IPS-18c (cell line): ENCODE results near the gene NIPA2.
A peak's percentile ranks its signal among the peaks of the same experiment; 100 is the strongest.

ENCODE experiments used
- H3K4me3 ChIP-seq: 2 replicates; pipeline ENCODE4 v1.7.0; 2013; ENCODE audit warnings: low read depth, mild to moderate bottlenecking, low read length, moderate library complexity; ENCODE audit not compliant: insufficient read depth
- H3K9me3 ChIP-seq: one replicate; pipeline ENCODE4 v1.6.1; 2013; ENCODE audit warnings: mild to moderate bottlenecking, low read length, moderate library complexity; ENCODE audit not compliant: control insufficient read depth, insufficient read depth

The NIPA2 gene

GRCh38 chr15:22819651-22820050, 18.8 kb upstream of the NIPA2 start:
- Histone ChIP-seq H3K4me3 (no peak overlapping the region), H3K9me3 (no peaks in the 10 kb centered on the region)

GRCh38 chr15:22823495-22824128, 14.9 kb upstream of the NIPA2 start:
- no peak overlapping the region for H3K4me3 ChIP-seq
- H3K9me3 ChIP-seq = no peaks in the 10 kb centered on the region

- no peak overlapping the region for H3K4me3 ChIP-seq
These were observed 11.3 kb upstream of the NIPA2 start for GRCh38 chr15:22827125-22827524.

GRCh38 chr15:22831473-22831872, 7.0 kb upstream of the NIPA2 start:
- H3K4me3 ChIP-seq = no peak overlapping the region
- no peaks in the 10 kb centered on the region for H3K9me3 ChIP-seq

More at GRCh38 chr15:22827125-22827524, 11.3 kb upstream of the NIPA2 start:
- no peaks in the 10 kb centered on the region for H3K9me3 ChIP-seq

- peak overlapping the region; percentile 96 for H3K4me3 ChIP-seq
- H3K9me3 ChIP-seq = no peaks in the 10 kb centered on the region
These were observed 705 bp downstream of the NIPA2 start for GRCh38 chr15:22839046-22839695.

- H3K4me3 ChIP-seq = no peak overlapping the region
- H3K9me3 ChIP-seq = no peaks in the 10 kb centered on the region
These were observed 6.2 kb downstream of the NIPA2 start for GRCh38 chr15:22844421-22845288.

GRCh38 chr15:22845289-22845900, 6.9 kb downstream of the NIPA2 start:
- Histone ChIP-seq H3K9me3 (no peaks in the 10 kb centered on the region), H3K4me3 (no peak overlapping the region)

GRCh38 chr15:22846073-22846472, 7.6 kb downstream of the NIPA2 start:
- H3K9me3 ChIP-seq = no peaks in the 10 kb centered on the region
- H3K4me3 ChIP-seq = no peak overlapping the region

GRCh38 chr15:22850055-22850454, 11.6 kb downstream of the NIPA2 start:
- Histone ChIP-seq H3K9me3 (no peaks in the 10 kb centered on the region), H3K4me3 (no peak overlapping the region)

GRCh38 chr15:22851513-22851912, 13.0 kb downstream of the NIPA2 start:
- Histone ChIP-seq H3K9me3 (no peaks in the 10 kb centered on the region), H3K4me3 (no peak overlapping the region)

GRCh38 chr15:22855791-22856190, 17.3 kb downstream of the NIPA2 start:
- Histone ChIP-seq H3K9me3 (no peaks in the 10 kb centered on the region), H3K4me3 (no peak overlapping the region)

- H3K4me3 ChIP-seq = no peak overlapping the region
- no peaks in the 10 kb centered on the region for H3K9me3 ChIP-seq
These were observed 18.2 kb downstream of the NIPA2 start for GRCh38 chr15:22856659-22857058.

- H3K4me3 ChIP-seq = no peak overlapping the region
- H3K9me3 ChIP-seq = no peaks in the 10 kb centered on the region
These were observed 22.7 kb downstream of the NIPA2 start for GRCh38 chr15:22861161-22861560.

- no peaks in the 10 kb centered on the region for H3K9me3 ChIP-seq
These were observed 24.9 kb downstream of the NIPA2 start for GRCh38 chr15:22863356-22863755.

GRCh38 chr15:22866079-22866478, 27.6 kb downstream of the NIPA2 start:
- Histone ChIP-seq H3K4me3 (no peak overlapping the region), H3K9me3 (no peaks in the 10 kb centered on the region)

More at GRCh38 chr15:22863356-22863755, 24.9 kb downstream of the NIPA2 start:
- no peak overlapping the region for H3K4me3 ChIP-seq

- Histone ChIP-seq H3K4me3 (no peak overlapping the region), H3K9me3 (no peaks in the 10 kb centered on the region)
These were observed 29.4 kb downstream of the NIPA2 start for GRCh38 chr15:22867886-22868285.

GRCh38 chr15:22868495-22868894, 30.0 kb downstream of the NIPA2 start:
- no peaks in the 10 kb centered on the region for H3K9me3 ChIP-seq
- H3K4me3 ChIP-seq = no peak overlapping the region
